Ureter (tissue), 1 donor: Measurements from ENCODE around the gene PTK7. TPM values are rescaled to one million over a fixed set of nuclear protein-coding genes. Genes with fewer than 3 reads are reported as not detected.
A peak's percentile ranks its signal among the peaks of the same experiment; 100 is the strongest.
"Not testable (repeated sequence)": the region's sequence is repeated elsewhere in the genome, so short reads cannot be mapped to it uniquely, and the experiment has no call there.

Experiments used
- DNase-seq: peaks from one replicate; pipeline ENCODE4 v3.0.0-alpha.2; 2020; ENCODE audit warnings: low spot score
- total RNA-seq: library from RNA; stranded (reverse); gene quantifications from one replicate; pipeline ENCODE4 v1.2.4, GENCODE V29; 2023
- donor health status: DM: yes; HTN: yes; CAD: no.

Gene PTK7
- total RNA-seq, 1 donor from 2014 or later: 52.0 TPM

DNA sequence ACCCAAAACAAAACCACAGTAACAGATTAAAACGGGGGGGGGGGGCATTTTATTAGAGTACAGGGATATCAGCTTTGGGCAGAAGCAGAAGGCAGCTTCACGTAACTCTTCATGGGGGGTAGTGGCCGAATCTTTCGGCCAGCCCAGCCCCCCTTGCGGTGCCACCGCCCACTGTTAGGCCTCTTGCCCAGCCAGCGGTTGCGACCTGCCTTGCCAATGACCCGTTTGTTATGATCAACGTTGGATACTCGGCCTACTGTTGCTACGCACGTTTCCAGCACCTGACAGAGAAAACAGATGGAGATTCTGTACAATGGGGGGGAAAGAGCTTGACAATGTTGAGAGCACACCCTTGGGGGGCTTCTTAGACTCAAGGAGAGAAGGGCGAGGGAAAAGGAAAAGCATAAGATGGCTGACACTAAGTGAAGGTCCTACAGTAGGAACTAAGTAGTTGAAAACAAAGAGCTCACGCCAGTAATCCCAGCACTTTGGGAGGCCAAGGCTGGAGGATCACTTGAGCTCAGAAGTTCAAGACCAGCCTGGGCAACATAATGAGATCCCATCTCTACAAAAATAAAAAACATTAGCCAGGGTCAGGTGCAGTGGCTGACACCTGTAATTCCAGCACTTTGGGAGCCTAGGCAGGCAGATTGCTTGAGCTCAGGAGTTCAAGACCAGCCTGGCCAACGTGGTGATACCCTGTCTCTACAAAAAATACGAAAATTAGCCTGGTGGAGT is 21.7 kb upstream of the PTK7 start:
- no peak for DNase-seq

DNA sequence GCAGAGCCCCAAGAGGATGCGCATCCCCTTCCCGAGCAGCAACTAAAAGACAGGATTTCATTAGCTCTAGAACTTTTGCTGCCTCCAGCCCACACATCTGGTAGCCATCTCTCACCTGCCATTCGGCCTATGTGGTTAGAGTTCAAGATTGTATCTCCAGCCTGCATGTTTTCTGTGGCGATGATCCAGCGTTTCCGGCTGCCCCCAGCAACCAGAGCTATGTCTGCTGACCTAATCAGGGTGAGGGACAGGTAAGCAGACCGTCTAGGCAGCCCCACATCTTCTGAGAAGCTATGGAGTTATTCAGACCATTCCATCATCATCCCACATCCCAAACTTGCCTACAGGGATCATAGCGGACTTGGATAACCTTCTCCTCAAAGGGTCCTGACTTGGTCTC is 20.1 kb upstream of the PTK7 start:
- DNase-seq: no peak

DNA sequence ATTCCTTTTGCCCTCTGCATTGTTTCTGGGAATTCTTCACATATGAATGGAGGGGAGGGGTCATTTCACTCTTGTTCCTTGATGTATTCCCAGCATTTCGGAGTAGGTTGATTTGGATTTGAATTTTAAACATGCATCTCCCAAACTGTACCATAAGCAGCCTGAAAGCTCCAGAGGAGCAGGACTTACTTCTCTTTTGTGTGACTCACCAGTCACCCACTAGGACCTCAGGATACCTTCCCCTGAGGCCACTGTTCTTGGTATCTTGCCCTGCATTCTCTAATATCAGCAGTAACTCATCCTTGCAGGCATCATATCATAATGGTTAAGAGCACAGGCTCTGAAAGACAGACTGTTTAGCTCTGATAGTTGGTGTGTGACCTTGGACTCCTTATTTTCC is 17.6 kb upstream of the PTK7 start:
- no peak for DNase-seq

DNA sequence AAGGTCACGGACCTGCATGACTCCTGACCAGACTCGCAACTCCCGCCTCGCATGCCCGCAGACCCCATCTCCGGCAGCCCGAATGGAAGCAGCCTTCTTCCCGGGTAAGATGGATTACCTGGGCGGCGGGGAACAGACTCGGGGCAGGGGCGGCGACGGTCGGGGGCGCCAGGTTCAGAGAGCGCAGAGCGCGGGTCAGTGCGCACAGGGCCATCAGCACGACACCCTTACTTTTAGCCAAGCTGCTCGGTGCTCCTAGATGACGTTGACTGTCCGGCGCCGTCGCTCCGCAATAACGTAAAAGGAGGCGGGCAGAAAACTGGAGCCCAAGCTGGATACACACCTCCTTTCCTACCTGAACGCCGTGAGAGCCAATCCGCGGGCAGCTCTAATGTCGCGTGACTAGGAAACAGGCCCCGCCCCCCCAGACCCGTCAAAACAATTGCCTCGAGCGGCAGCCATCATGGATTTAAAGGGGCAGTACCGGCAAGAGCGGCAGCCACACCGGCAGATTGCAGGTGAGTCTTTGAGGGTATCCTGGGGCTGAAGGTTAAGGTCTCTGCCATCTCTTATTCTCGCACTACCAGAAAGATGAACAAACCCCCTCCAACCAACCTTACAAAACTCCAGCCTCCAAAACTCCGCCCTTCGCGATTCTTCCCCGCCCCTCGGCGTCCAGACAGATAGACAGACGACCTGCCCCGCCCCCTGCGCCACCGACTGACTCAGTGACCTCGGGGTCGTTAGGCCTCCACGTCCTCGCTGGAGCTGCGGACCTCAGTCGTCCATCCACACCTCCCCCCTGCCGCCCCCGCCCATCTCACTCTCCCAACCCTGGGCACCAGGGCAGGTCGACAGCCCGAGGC is 16.7 kb upstream of the PTK7 start, which contains the start of the genes KLC4 and MRPL2:
Gene KLC4, plus strand, starts transcription at position 464 of the 866 bp plus-strand sequence. CDS start 1,705 bp downstream, outside the sequence.
Gene MRPL2, minus strand, starts transcription at position 267 of the 866 bp plus-strand sequence. Its CDS starts 53 bp downstream, at position 214.
- peak; percentile 98 for DNase-seq

DNA sequence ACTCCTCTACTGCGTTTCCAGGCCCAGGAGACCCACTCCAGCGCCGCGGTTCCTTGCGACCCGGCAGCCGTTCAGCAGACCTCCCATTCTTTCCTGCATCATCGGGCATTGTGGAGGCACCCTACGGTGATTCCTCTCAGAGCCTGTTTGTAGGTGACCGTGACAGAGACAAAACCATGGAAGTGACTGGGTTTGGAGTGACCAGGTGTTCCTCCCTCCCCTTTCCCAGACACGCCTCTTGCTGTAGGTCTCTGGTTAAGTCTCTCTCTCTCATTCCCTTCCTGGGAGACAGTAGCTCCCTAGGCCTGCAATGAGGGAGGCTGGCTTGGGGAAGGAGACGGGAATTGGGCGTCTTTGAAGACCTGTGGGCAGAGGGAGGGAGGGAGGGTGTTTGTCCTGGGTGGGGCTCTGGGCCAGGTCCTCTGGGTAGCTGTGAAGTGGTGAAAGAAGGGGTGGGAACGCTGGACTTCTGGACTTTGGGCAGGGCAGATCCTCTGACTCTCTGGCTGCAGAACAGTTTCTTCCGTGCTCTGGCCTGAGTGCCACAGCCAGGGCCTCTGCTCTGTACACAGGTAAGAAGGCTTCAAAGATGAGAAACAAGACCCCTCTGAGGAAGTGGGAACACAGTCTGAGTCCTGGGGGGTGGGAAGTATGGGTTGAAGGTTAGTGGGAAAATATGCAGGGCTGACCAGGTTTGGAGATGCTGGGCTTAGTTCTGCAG is 15.9 kb upstream of the PTK7 start:
- DNase-seq: no peak

DNA sequence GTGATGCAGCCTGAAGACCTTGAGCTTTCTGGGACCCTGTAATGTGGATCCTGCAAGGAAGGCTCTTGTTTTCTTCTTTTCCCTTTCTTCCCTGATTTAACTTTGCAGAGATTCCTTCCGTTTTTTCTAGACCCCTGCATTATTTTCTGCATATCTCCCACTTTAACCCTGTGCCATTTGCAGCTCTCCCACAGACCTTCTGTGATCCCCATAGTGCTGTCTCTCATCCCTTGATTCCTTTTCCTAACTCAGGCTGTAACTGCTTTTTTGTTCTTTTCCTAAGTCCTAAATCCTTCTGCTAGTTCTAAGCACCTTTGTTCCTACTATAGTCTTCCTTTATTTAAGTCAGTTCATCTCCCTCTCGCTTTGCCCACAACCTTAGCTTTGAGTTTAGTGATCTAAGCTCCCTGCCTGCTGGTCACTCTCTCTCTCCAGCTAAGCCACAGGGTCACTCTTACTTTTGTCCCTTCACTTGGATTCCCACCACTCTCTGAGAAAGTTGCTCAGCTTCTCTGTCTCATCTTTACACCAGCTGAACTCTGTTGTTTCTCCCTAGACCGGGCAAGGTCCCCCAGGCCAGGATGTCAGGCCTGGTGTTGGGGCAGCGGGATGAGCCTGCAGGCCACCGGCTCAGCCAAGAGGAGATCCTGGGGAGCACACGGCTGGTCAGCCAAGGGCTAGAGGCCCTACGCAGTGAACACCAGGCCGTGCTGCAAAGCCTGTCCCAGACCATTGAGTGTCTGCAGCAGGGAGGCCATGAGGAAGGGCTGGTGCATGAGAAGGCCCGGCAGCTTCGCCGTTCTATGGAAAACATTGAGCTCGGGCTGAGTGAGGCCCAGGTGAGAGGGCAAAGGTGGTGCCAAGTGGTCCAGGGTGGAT is 15.1 kb upstream of the PTK7 start:
- DNase-seq: no peak

DNA sequence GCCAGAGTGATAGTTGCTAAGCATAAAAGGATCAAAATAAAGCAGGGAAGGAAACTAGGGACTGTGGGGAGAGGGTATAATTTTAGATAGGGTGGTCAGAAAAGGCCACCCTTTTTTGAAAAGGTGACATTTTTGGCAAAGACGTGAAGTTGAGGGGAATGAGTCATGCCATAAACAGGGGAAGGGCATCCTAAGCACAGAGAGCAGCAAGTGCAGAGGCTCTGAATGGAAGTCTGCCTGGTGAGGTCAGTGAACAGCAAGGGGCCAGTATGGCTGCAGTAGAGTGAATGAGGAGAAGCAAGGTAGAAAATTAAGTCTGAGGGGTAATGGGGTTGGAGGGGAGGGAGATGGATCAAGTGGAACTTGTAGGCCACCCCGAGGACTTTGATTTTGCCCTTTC is 14.3 kb upstream of the PTK7 start:
- DNase-seq: no peak

DNA sequence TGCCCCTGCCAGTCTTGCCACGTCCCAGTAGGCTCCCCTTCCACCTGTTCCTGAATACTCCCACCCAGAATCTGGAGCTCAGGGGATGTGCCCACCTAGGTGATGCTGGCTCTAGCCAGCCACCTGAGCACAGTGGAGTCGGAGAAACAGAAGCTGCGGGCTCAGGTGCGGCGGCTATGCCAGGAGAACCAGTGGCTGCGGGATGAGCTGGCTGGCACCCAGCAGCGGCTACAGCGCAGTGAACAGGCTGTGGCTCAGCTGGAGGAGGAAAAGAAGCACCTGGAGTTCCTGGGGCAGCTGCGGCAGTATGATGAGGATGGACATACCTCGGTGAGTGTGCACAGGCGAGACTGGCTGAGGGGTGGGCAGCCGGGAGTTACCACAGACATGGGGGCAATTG is 13.3 kb upstream of the PTK7 start:
- DNase-seq: no peak

DNA sequence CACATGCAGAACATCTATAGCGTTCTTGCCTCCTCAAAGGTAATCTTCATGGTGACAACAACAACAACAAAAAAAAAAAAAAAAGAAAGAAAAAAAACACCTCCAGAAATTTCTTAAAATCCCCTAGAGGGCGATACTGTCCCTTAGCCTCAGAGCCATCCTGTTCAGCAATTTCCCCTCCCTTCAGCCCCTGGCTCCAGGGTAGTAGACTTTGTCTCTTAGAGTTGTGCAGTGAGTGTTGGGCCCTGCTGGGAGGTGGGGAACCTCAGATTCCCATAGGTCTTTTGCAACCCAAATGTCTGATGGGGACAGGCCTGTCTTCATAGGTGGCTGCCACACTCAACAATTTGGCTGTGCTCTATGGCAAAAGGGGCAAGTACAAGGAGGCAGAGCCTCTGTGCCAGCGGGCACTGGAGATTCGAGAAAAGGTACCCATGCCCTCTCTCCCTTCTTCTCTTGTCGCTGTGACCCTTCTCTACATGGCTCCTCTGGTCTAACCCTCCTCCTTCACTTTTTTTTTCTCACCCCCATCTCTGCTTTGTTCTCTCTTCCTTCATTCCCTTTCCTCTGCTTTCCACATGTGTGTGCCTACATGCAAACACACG is 6.0 kb upstream of the PTK7 start:
- DNase-seq: no peak

DNA sequence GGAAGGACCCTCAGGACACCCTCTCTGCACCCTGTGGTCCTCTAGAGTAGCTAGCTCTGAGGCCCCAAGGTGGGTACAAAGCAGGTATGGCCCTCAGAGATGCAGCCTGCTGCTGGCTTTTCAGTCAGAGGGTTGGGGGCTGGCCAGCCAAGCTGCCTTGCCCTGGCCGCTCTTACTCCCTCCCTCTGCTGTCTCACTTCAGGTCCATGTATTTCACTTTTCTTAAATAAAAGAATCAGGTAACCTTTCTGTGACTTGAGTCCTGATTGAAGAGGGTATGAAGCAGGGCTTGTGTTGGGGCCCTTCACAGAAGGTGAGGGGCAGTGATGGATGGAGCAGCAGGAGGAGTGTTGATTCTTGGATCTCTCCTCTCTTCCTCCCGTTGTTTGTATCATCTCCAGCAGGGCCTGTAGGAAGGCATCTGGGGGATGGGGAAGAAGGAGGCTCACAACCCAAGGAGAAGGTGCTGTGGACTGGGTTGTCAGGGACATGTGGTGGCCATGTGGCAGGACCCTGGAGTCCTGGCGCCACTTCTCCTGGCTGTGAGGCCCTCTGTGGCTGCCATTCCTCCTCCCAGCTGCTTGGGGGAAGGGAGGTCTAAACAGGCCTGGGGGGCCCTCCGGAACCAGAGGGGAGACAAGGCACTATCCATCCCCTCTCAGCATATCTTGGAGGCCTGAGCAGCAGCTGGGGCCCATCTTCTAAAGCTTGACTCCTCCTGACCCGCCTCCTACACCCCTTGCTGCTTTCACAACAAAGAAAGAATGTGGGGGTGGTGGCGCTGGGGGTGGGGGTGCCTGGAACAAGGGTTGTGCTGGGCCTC is 1.1 kb upstream of the PTK7 start:
- DNase-seq: no peak

DNA sequence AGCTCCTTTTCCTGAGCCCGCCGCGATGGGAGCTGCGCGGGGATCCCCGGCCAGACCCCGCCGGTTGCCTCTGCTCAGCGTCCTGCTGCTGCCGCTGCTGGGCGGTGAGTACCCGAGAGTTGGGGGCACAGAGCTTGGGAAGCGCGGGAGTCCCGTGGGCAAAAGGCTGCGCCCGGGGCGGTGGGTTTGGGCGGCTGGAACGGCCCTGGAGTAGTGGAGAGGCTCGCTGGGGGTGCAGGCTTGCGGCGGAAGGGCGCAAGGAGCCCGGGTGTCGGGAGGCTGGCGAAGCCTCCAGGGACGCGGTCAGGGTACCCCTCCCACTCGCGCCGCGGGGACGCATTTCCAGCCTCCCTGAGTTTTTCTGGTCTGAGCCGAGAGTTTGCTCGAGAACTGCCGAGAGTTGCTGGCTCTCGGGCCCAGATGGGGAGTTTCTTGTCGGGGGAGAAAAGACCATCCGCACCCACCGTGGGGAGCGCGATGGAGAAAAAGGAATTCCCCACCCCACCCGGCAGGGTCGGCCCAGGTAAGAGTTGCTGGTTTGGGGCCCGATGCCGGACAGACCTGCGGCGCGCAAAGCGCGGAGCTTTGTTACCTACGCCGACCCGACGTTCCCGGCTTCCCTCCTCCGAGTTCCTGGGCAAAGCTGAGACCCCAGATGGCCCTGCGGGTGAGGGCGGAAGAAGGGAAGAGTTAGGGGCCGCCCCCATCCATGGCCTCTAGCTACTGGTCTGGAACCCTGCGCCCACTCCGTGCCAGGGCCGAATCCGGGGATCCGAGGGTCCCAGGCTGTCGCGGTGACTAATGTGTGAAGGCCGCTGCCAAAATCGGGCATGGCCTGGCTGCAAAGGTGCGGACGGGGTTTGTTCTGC is 584 bp downstream of the PTK7 start:
- DNase-seq: no peak

DNA sequence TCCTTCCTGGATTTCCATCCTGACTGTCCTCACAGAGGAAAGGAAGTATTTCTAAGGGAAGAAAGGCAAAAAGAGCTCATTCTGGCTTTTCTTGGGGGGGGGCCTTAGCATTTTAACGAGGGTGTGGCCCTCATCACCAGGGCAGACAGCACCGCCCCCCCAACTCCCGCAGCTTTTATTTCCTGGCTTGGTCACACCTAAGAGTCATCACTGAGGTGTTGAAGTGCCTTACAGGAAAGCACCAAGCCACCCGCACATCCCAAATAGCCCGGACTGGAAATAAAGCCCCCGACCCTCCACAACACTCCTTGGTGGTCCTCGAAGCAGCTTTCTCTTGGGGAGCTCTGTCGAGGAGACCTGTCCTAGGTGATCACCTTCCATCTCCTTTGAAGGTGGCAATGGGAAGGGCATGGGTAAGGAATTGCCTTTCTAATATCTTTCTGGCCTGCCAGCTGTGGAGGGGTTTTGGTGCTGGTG is 1.3 kb downstream of the PTK7 start:
- no peak for DNase-seq

DNA sequence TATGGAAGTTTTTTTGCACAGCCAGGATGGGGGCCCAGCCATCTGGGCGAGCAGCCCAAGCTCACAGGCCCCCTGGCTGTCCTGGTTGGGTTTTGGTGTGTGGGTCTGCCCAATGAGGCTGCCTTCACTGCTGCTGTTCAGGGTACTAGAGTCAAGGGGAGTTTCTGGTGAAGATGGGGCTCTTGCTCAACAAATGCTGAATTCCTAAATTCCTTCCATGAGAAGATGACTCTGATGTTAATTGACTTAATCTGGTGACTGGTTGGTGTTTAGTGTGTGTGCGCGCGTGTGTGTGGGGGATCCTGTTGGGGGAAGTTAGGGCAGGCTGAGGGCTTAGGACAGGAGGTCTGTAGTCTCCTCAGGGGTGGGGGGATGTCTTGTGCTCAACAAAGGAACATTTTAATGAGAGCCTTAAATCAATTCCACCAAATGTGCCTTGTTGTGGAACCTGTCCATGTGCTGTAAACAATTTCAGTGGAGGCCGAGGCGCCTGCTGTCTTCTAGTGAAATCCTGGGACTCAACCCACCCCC is 1.9 kb downstream of the PTK7 start:
- no peak for DNase-seq

DNA sequence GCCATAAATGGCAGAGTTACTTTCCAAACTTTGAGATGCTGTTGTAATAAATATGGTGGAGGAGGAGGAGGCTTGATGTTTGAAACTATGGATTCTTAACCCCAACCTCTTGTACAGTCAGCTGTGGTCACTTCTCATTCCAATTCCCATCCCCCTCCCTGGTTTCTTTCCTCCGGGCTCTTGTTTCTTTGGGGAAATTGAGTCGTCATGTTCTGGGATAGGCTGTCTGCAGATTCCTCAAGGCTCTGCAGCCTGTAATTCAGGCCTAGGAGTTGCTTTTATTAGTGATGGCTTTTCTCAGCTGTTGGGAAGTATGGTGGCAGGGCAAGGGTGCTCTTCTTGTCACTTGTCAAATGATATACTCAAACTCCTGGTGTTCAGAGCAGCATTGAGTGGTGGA is 2.6 kb downstream of the PTK7 start:
- DNase-seq: no peak

DNA sequence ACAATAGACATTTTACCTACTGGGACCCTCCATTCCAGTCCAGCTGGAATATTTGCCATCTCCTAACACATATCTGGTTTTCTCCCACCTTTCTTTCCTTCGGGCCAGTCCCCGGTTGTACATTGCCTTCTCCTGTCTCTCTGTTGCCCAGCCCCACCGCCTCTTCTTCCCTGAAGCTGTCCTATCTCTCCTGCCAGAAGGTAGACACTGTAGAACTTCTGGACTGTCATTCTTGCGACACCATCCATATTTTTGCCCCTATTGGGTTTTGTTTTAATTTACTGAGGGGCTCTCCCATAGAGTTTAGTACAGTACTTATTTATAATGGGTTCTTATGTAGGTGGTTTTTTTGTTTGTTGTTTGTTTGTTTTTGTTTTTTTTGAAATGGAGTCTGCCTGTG is 4.9 kb downstream of the PTK7 start:
- DNase-seq: no peak

DNA sequence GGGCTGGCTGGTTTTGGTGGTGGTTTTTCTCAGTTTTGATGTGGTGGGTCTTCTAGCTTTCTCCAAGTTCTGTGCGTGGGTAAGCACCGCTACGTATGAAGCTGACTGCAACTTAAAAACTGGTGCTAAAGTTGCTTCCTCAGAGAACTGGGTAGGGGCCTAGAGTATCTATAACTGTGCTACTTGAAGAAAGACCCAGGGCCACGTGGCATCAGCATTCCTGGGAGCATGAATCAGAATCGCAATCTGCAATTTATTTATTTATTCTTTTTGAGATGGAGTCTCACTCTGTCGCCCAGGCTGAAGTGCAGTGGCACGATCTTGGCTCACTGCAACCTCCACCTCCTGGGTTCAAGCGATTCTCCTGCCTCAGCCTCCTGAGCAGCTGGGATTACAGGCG is 5.8 kb downstream of the PTK7 start:
- not testable (repeated sequence) for DNase-seq

DNA sequence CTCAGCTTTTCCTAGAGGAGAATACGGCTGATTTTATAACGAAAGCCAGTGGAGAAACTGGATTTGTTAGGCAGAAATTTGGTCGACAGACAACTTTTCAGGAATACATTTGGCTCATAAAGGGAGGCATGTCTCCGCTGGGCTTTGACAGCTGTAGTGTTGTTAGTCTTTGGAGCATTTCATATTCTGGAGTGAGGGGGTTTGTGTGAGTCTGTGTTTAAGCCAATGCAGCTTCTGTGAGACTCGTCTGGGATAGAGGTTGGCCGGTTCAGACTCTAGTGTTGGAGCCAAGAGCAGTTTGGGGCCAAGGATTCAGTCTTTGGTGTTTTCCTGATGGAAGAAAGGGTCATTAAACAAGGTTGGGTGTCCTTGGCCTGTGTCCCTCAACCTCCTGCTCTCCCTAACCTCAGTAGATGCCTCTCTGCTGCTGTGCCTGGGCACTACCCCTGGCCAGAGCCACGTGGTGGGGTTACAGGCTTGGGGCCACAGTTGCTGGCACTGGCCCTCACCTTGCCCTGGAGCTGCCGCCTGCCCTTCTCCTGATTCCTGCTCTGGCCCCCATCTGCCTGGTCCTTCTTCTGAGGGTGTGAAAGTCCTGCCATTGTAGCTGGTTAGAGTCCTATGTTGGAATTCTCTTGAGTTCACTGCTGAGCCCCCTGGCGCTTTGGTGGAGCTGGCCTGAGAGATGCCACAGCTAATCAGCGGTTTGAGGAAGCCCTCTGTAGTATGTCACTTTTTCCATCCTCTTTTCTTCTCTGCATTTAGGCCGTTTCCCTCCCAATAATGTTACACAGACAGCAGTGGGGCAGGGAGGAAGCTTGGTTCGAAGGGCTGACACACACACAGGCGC is 6.9 kb downstream of the PTK7 start:
- no peak for DNase-seq
